Endothelial cell of umbilical vein (primary cell): ENCODE data around the gene PRRT4. TPM values are rescaled to one million over a fixed set of nuclear protein-coding genes. Genes with fewer than 3 reads are reported as not detected.

Experiments used
- BruUV-seq: library from RNA; stranded (reverse); fragments of 400-500 nt; replicated peaks from 2 replicates; lab custom pipeline; 2021; lab: Mats Ljungman, UMichigan
- CTCF ChIA-PET: fragments of 300-600, 350-600 bp; sonication (Branson Sonifier 250); formaldehyde crosslinking; loops from one replicate; lab custom pipeline; 2021; ENCODE audit warnings: antibody characterized with exemption, inconsistent platforms; lab: Charles Lee
- POLR2A ChIA-PET: fragments of 300-600, 350-600 bp; sonication (Branson Sonifier 250); formaldehyde crosslinking; loops from one replicate; lab custom pipeline; 2021; ENCODE audit warnings: antibody characterized with exemption, inconsistent platforms; lab: Charles Lee
- DNase-seq: peaks from one replicate; pipeline ENCODE4 v3.0.0-alpha.2; 2011; ENCODE audit warnings: low read depth, low spot score
- FAIRE-seq: peaks from 2 replicates; lab custom pipeline; 2011; peaks lifted over from hg19 to GRCh38; lab: Jason Lieb, UNC
- H2AFZ ChIP-seq: 2 replicates; pipeline ENCODE4 v1.6.0; 2012; ENCODE audit warnings: low read depth, low read length, control low read depth, inconsistent platforms
- H3K27ac ChIP-seq: 2 replicates; pipeline ENCODE4 v1.5.1; 2011; ENCODE audit warnings: low read depth, mild to moderate bottlenecking, control low read depth, low read length, moderate library complexity; ENCODE audit not compliant: insufficient read depth
- H3K27me3 ChIP-seq, 2 experiments: 2 replicates each; pipeline versions ENCODE4 v1.6.0 to v1.6.1; 2011; ENCODE audit warnings: low read length in 2 of 2, mixed read lengths in 1 of 2; ENCODE audit not compliant: control insufficient read depth in 2 of 2, insufficient read depth in 2 of 2
- H3K36me3 ChIP-seq, 2 experiments: 2 replicates in 1 of 2; 3 replicates in 1 of 2; pipeline ENCODE4 v1.5.1; 2011; ENCODE audit warnings: low read length in 2 of 2, mild to moderate bottlenecking in 1 of 2, moderate library complexity in 1 of 2; ENCODE audit not compliant: control insufficient read depth in 2 of 2, insufficient read depth in 2 of 2; ENCODE audit errors: extremely low read depth in 1 of 2
- H3K4me1 ChIP-seq: 3 replicates; pipeline ENCODE4 v1.5.1; 2011; ENCODE audit warnings: mild to moderate bottlenecking, low read length; ENCODE audit not compliant: control insufficient read depth, insufficient read depth; ENCODE audit errors: extremely low read depth
- H3K4me2 ChIP-seq: 2 replicates; pipeline ENCODE4 v1.6.1; 2011; ENCODE audit warnings: low read length, control low read depth, mixed read lengths; ENCODE audit not compliant: insufficient read depth
- H3K4me3 ChIP-seq, 3 experiments: fragments of 200-600 bp in 1 of 3; sonication (generic), shearing (Covaris generic) in 1 of 3; replicated peaks in 1 of 3; 2 replicates each; pipeline ENCODE4 v1.5.1; 2011 to 2016; ENCODE audit warnings: control low read depth in 3 of 3, low read length in 3 of 3, mild to moderate bottlenecking in 2 of 3, inconsistent platforms in 1 of 3, low read depth in 1 of 3, moderate library complexity in 1 of 3; ENCODE audit not compliant: insufficient read depth in 1 of 3
- H3K79me2 ChIP-seq: 2 replicates; pipeline ENCODE4 v1.6.0; 2012; ENCODE audit warnings: low read length, inconsistent platforms; ENCODE audit not compliant: control insufficient read depth, insufficient read depth
- H3K9ac ChIP-seq: replicated peaks from 2 replicates; pipeline ENCODE3; 2011; ENCODE audit warnings: low read length, control low read depth; ENCODE audit not compliant: insufficient read depth; ENCODE audit errors: extremely low read depth
- H3K9me1 ChIP-seq: replicated peaks from 3 replicates; pipeline ENCODE4 v1.6.0; 2011; ENCODE audit warnings: mild to moderate bottlenecking, low read length; ENCODE audit not compliant: control insufficient read depth, insufficient read depth; ENCODE audit errors: extremely low read depth
- H3K9me3 ChIP-seq: replicated peaks from 2 replicates; pipeline ENCODE4 v1.5.1; 2012; ENCODE audit warnings: low read length, inconsistent platforms; ENCODE audit not compliant: control insufficient read depth, insufficient read depth
- H4K20me1 ChIP-seq: replicated peaks from 2 replicates; pipeline ENCODE3; 2011; ENCODE audit warnings: mild to moderate bottlenecking, low read length; ENCODE audit not compliant: control insufficient read depth, insufficient read depth; ENCODE audit errors: extremely low read depth
- EZH2 ChIP-seq: IDR thresholded peaks from 2 replicates; pipeline ENCODE4 v1.6.1; 2012; ENCODE audit warnings: borderline replicate concordance, low read depth, mild to moderate bottlenecking, moderate library complexity, low read length, inconsistent platforms; ENCODE audit not compliant: severe bottlenecking
- FOS ChIP-seq: IDR thresholded peaks from 2 replicates; pipeline ENCODE4 v1.6.1; 2011; ENCODE audit warnings: mild to moderate bottlenecking, low read length, moderate library complexity, borderline replicate concordance; ENCODE audit not compliant: insufficient read depth
- GATA2 ChIP-seq: IDR thresholded peaks from 2 replicates; pipeline ENCODE4 v1.7.0; 2011; ENCODE audit warnings: low read depth, mild to moderate bottlenecking, moderate library complexity, mixed read lengths, low read length; ENCODE audit not compliant: insufficient read length, insufficient read depth
- JUN ChIP-seq: IDR thresholded peaks from 2 replicates; pipeline ENCODE4 v1.6.1; 2011; ENCODE audit warnings: borderline replicate concordance, low read depth; ENCODE audit not compliant: insufficient read length, insufficient read depth
- MAX ChIP-seq: IDR thresholded peaks from 2 replicates; pipeline ENCODE4 v1.6.1; 2011; ENCODE audit not compliant: insufficient read depth, insufficient read length
- MYC ChIP-seq: IDR thresholded peaks from one replicate; pipeline ENCODE4 v1.6.1; 2011; ENCODE audit warnings: mild to moderate bottlenecking, low read depth, low read length
- POLR2A ChIP-seq: IDR thresholded peaks from 2 replicates; pipeline ENCODE4 v1.6.1; 2012; ENCODE audit warnings: low read depth, mild to moderate bottlenecking, control low read depth, low read length
- POLR2AphosphoS5 ChIP-seq: IDR thresholded peaks from 2 replicates; pipeline ENCODE4 v1.6.1; 2012; ENCODE audit warnings: low read depth, mild to moderate bottlenecking, control low read depth, low read length, moderate library complexity; ENCODE audit not compliant: insufficient read depth
- dilution Hi-C: fragments of 300-500 bp; cut with MboI; formaldehyde crosslinking; loops from one replicate; pipeline ENCODE4 v1.15.0; 2019; ENCODE audit warnings: low sequenced_read_pairs; ENCODE audit not compliant: extremely low pct_ligation_motif_present
- intact Hi-C: fragments of 100-400 bp; cut with micrococcal nuclease; formaldehyde crosslinking; loops from one replicate; pipeline ENCODE4 v1.10.0; 2022
- polyA plus RNA-seq, 4 experiments: library from polyadenylated mRNA; depleted of rRNA in 3 of 4; stranded (reverse) in 3 of 4; unstranded in 1 of 4; fragments of >200 nt; gene quantifications; 2 replicates each; pipeline versions ENCODE4 v1.2.1 to v1.2.3, GENCODE V29; 2011 to 2012; ENCODE audit warnings: missing spikeins in 1 of 4
- total RNA-seq: library from RNA; stranded (reverse); gene quantifications from 2 replicates; pipeline ENCODE4 v1.2.3, GENCODE V29; 2021
- TF ChIP-seq, protein P1 (sequence below), 2 donors: IDR thresholded peaks; 1 replicate in 1 of 2; 2 replicates in 1 of 2; pipeline ENCODE4 v1.5.1; 2011; ENCODE audit warnings: low read length in 2 of 2, mild to moderate bottlenecking in 2 of 2, moderate library complexity in 2 of 2, control low read depth in 1 of 2, inconsistent platforms in 1 of 2, low read depth in 1 of 2; ENCODE audit not compliant: insufficient read depth in 1 of 2; ENCODE audit errors: extremely low read depth in 1 of 2

PRRT4 gene
- total and polyA plus RNA-seq, 2 donors (not counting 3 experiments of a cell fraction or from before 2014, with no cell fraction given), result 0.03 TPM; not detected in 1

GRCh38 chr7:128378637-128379036 is 17.1 kb upstream of the PRRT4 start:
- Histone ChIP-seq H3K27ac (no peak overlapping the region), H3K4me3 (no peak overlapping the region), H3K36me3 (no peaks in the 10 kb centered on the region), H3K79me2 (no peaks in the 10 kb centered on the region), H3K4me1 (no peaks in the 10 kb centered on the region), H3K4me2 (no peak overlapping the region), H3K9me1 (no peaks in the 10 kb centered on the region), H3K9me3 (no peaks in the 10 kb centered on the region), H2AFZ (no peak overlapping the region), H3K9ac (no peak overlapping the region), H3K27me3 (peaks cover 0 to 8% of the 10 kb centered on the region in 2 experiments), H4K20me1 (no peaks in the 10 kb centered on the region)
- dilution Hi-C loops, result no loop called here
- CTCF ChIA-PET, result interaction anchor here (1.1 to 20.6 kb wide), 4 partner anchors 9 to 48 kb away, joined by 3 to 778 read pairs (median 8); partner anchors contain the start of gene RBM28
- FAIRE-seq (no peak), DNase-seq (no peak)
- no TSS peak for BruUV-seq
- no peak for TF ChIP-seq POLR2AphosphoS5
- TF ChIP-seq POLR2A, result no peak
- TF ChIP-seq, protein P1, sequence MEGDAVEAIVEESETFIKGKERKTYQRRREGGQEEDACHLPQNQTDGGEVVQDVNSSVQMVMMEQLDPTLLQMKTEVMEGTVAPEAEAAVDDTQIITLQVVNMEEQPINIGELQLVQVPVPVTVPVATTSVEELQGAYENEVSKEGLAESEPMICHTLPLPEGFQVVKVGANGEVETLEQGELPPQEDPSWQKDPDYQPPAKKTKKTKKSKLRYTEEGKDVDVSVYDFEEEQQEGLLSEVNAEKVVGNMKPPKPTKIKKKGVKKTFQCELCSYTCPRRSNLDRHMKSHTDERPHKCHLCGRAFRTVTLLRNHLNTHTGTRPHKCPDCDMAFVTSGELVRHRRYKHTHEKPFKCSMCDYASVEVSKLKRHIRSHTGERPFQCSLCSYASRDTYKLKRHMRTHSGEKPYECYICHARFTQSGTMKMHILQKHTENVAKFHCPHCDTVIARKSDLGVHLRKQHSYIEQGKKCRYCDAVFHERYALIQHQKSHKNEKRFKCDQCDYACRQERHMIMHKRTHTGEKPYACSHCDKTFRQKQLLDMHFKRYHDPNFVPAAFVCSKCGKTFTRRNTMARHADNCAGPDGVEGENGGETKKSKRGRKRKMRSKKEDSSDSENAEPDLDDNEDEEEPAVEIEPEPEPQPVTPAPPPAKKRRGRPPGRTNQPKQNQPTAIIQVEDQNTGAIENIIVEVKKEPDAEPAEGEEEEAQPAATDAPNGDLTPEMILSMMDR (IDR thresholded peaks at IDR 0.05; ENCODE audit: extremely low read depth in 1 of 2, insufficient read depth in 1 of 2, low read depth in 1 of 2, low read length in 2 of 2), result no peak
- TF ChIP-seq JUN, result no peak
- no peak for TF ChIP-seq MYC
- no peak for TF ChIP-seq GATA2
- TF ChIP-seq FOS, result no peak
- TF ChIP-seq EZH2, result no peak
- TF ChIP-seq MAX, result no peak
- intact Hi-C loops, result no loop called here
- POLR2A ChIA-PET, result no interaction called here
